Endodermal cell (in vitro differentiated cells): Measurements from ENCODE around the gene DUSP16. TPM values are rescaled to one million over a fixed set of nuclear protein-coding genes. Genes with fewer than 3 reads are reported as not detected.

Experiments
- DNase-seq: peaks from one replicate; pipeline ENCODE4 v3.0.0-alpha.2; 2017
- H3K27ac ChIP-seq: 2 replicates; pipeline ENCODE4 v1.5.1; 2013; ENCODE audit warnings: mild to moderate bottlenecking, low read depth, low read length, moderate library complexity
- H3K27me3 ChIP-seq: 2 replicates; pipeline ENCODE4 v1.6.1; 2013; ENCODE audit warnings: mild to moderate bottlenecking, low read length, moderate library complexity; ENCODE audit not compliant: insufficient read depth, control insufficient read depth, poor library complexity, severe bottlenecking
- H3K36me3 ChIP-seq: 2 replicates; pipeline ENCODE4 v1.7.0; 2013; ENCODE audit warnings: mild to moderate bottlenecking, low read length, moderate library complexity; ENCODE audit not compliant: control insufficient read depth, insufficient read depth
- H3K4me1 ChIP-seq: one replicate; pipeline ENCODE4 v1.7.0; 2013; ENCODE audit warnings: low read length; ENCODE audit not compliant: control insufficient read depth, insufficient read depth
- H3K4me3 ChIP-seq: 2 replicates; pipeline ENCODE4 v1.5.1; 2013; ENCODE audit warnings: mild to moderate bottlenecking, low read length, moderate library complexity
- H3K9ac ChIP-seq: 2 replicates; pipeline ENCODE4 v1.6.1; 2013; ENCODE audit warnings: mild to moderate bottlenecking, low read length, moderate library complexity; ENCODE audit not compliant: poor library complexity, severe bottlenecking; ENCODE audit errors: extremely low read depth
- H3K9me3 ChIP-seq: 2 replicates; pipeline ENCODE4 v1.6.1; 2013; ENCODE audit warnings: mild to moderate bottlenecking, low read length, moderate library complexity; ENCODE audit not compliant: control insufficient read depth
- H3K27ac Mint-ChIP-seq: 2 replicates; pipeline ENCODE4 v1.8.0; 2020; ENCODE audit warnings: mixed read lengths
- H3K27me3 Mint-ChIP-seq: 2 replicates; pipeline ENCODE4 v1.8.0; 2021; ENCODE audit warnings: mild to moderate bottlenecking, mixed read lengths; ENCODE audit not compliant: insufficient read depth
- H3K36me3 Mint-ChIP-seq: 2 replicates; pipeline ENCODE4 v1.8.0; 2020; ENCODE audit warnings: low read depth, mixed read lengths
- H3K4me1 Mint-ChIP-seq: 2 replicates; pipeline ENCODE4 v1.8.0; 2020; ENCODE audit warnings: mixed read lengths
- H3K4me3 Mint-ChIP-seq: 2 replicates; pipeline ENCODE4 v1.8.0; 2020; ENCODE audit warnings: mild to moderate bottlenecking, moderate library complexity, mixed read lengths
- H3K9me3 Mint-ChIP-seq: 2 replicates; pipeline ENCODE4 v1.8.0; 2020; ENCODE audit warnings: mild to moderate bottlenecking, mixed read lengths
- CTCF ChIP-seq: fragments of 200-600 bp; sonication (generic); conservative IDR thresholded peaks from 2 replicates; pipeline ENCODE4 v1.5.0; 2021; ENCODE audit warnings: antibody characterized with exemption, mild to moderate bottlenecking
- WGBS, 2 experiments: methylation state at CpG; one replicate each; pipeline versions ENCODE4 v1.1.5 to v1.1.7; 2013; ENCODE audit warnings: missing lambda C conversion rate in 2 of 2, mixed read lengths in 1 of 2; ENCODE audit not compliant: insufficient coverage in 1 of 2, insufficient read length in 1 of 2; 5-methylcytosine and 5-hydroxymethylcytosine counted together
- total RNA-seq, 2 donors: library from RNA; stranded (reverse); fragmentation: NEBNext Ultra II Directional in 1 of 2; extraction: Animal tissue kit (Norgen Biotek cat#: 25700) in 1 of 2; gene quantifications; 2 replicates in 1 of 2; 3 replicates in 1 of 2; pipeline ENCODE4 v1.2.1, GENCODE V29; 2021

Gene DUSP16
- total RNA-seq, 2 donors from 2014 or later: 28.1 to 42.5 TPM

- Mint-ChIP-seq H3K4me1 (peaks cover 19% of the 10 kb centered on the region), H3K27me3 (no peaks in the 10 kb centered on the region), H3K4me3 (no peak overlapping the region), H3K9me3 (no peaks in the 10 kb centered on the region), H3K36me3 (peaks cover 3% of the 10 kb centered on the region), H3K27ac (no peak overlapping the region)
- no peak for TF ChIP-seq CTCF
- no peaks in the 10 kb centered on the region for H3K27me3 ChIP-seq
- no peak for DNase-seq
- H3K9me3 ChIP-seq: no peaks in the 10 kb centered on the region
- 100% methylated on average over 1 of the region's 1 CpG for WGBS, 2 experiments
- no peaks in the 10 kb centered on the region for H3K36me3 ChIP-seq
- no peaks in the 10 kb centered on the region for H3K4me1 ChIP-seq
- H3K27ac ChIP-seq: no peak overlapping the region
- no peak overlapping the region for H3K4me3 ChIP-seq
- no peak overlapping the region for H3K9ac ChIP-seq
These were observed 45.9 kb upstream of the DUSP16 start for GRCh38 chr12:12608557-12608957.

GRCh38 chr12:12606781-12607589, 44.3 kb upstream of the DUSP16 start:
- no peaks in the 10 kb centered on the region for H3K9me3 Mint-ChIP-seq
- 54 to 82% methylated on average over 2 to 5 of the region's 7 CpGs for WGBS, 2 experiments
- H3K4me1 Mint-ChIP-seq: peaks cover 10% of the 10 kb centered on the region
- DNase-seq: no peak
- no peaks in the 10 kb centered on the region for H3K36me3 Mint-ChIP-seq
- no peak for TF ChIP-seq CTCF
- H3K9ac ChIP-seq: no peak overlapping the region
- H3K4me3 Mint-ChIP-seq: no peak overlapping the region
- peak overlapping the region; percentile 12 for H3K27ac Mint-ChIP-seq
- H3K4me1 ChIP-seq: no peaks in the 10 kb centered on the region
- H3K27me3 Mint-ChIP-seq: no peaks in the 10 kb centered on the region
- H3K27ac ChIP-seq: no peak overlapping the region
- H3K4me3 ChIP-seq: no peak overlapping the region
- H3K9me3 ChIP-seq: no peaks in the 10 kb centered on the region
- H3K27me3 ChIP-seq: no peaks in the 10 kb centered on the region
- H3K36me3 ChIP-seq: no peaks in the 10 kb centered on the region

- H3K9me3 Mint-ChIP-seq: no peaks in the 10 kb centered on the region
- 96 to 98% methylated on average over 4 to 5 of the region's 5 CpGs for WGBS, 2 experiments
- H3K36me3 Mint-ChIP-seq: no peaks in the 10 kb centered on the region
- Histone ChIP-seq H3K9me3 (no peaks in the 10 kb centered on the region), H3K4me1 (no peaks in the 10 kb centered on the region), H3K27ac (no peak overlapping the region), H3K36me3 (no peaks in the 10 kb centered on the region), H3K4me3 (no peak overlapping the region), H3K9ac (no peak overlapping the region), H3K27me3 (no peaks in the 10 kb centered on the region)
- H3K27me3 Mint-ChIP-seq: no peaks in the 10 kb centered on the region
- no peak overlapping the region for H3K4me3 Mint-ChIP-seq
- DNase-seq: no peak
- H3K27ac Mint-ChIP-seq: no peak overlapping the region
- TF ChIP-seq CTCF: no peak
- peaks cover 10% of the 10 kb centered on the region for H3K4me1 Mint-ChIP-seq
These were observed 42.1 kb upstream of the DUSP16 start for GRCh38 chr12:12604740-12605139.
